ENCODE measurements around the gene ATXN1L. TPM values are rescaled to one million over a fixed set of nuclear protein-coding genes. Genes with fewer than 3 reads are reported as not detected.
"Not testable (repeated sequence)": the region's sequence is repeated elsewhere in the genome, so short reads cannot be mapped to it uniquely, and the experiment has no call there.

The ATXN1L gene
- total RNA-seq, 4 donors from 2014 or later, result 8.9 to 23.8 (median 15.6) TPM

- TF ChIP-seq POLR2A (IDR thresholded peaks at IDR 0.05) (no peak), CTCF (IDR thresholded peaks at IDR 0.05) (no peak)
- Histone ChIP-seq H3K27me3 (no peaks in the 10 kb centered on the region), H3K4me1 (peaks cover 0 to 76% (median 32%) of the 10 kb centered on the region in 3 donors)
Measured at GRCh38 chr16:71904239-71904638, 58.5 kb downstream of the ATXN1L start.

GRCh38 chr16:71905765-71906164 lies 60.0 kb downstream of the ATXN1L start:
- DNase-seq; H3K9me3 ChIP-seq; intact Hi-C loops (cut with DNase I); H3K4me3 ChIP-seq; H3K27ac ChIP-seq; H3K27me3 ChIP-seq: not testable (repeated sequence)
- WGBS, 2 donors, result 66 to 81% methylated on average over 6 of the region's 6 CpGs
- H3K36me3 ChIP-seq, result peaks cover 0 to 18% (median 0%) of the 10 kb centered on the region in 3 donors
- peaks cover 0 to 77% (median 31%) of the 10 kb centered on the region in 3 donors for H3K4me1 ChIP-seq

More at GRCh38 chr16:71904239-71904638, 58.5 kb downstream of the ATXN1L start:
- no peak for DNase-seq
- Histone ChIP-seq H3K9me3 (no peaks in the 10 kb centered on the region), H3K4me3 (no peak overlapping the region), H3K36me3 (peaks cover 0 to 15% (median 0%) of the 10 kb centered on the region in 3 donors), H3K27ac (no peak overlapping the region)
- WGBS, 2 donors, result 84 to 95% methylated on average over 7 to 9 of the region's 9 CpGs
- intact Hi-C loops (cut with DNase I), result no loop called here

Other genes starting within 250 kb of the ATXN1L start
- 10 to 100 TPM in 2 of 4 donors, 1 to 10 TPM in 2; 6.5 to 11.8 (median 9.8) TPM for gene MARVELD3, start 219.8 kb upstream of the ATXN1L start, total RNA-seq
- gene PHLPP2, start 121.3 kb upstream of the ATXN1L start, total RNA-seq, result 1 to 10 TPM in 3 of 4 donors, under 1 TPM in 1; 0.49 to 5.7 (median 1.7) TPM
- 10 to 100 TPM; 51.7 to 90.1 (median 68.6) TPM for gene AP1G1, start 37.1 kb upstream of the ATXN1L start, total RNA-seq
- gene ZNF821, start 38.2 kb downstream of the ATXN1L start, total RNA-seq, result 1 to 10 TPM; 2.5 to 8.2 (median 4.0) TPM
- gene IST1, start 49.6 kb downstream of the ATXN1L start, total RNA-seq, result 100 to 1,000 TPM; 115 to 172 (median 153) TPM
- gene PKD1L3, start 154.4 kb downstream of the ATXN1L start, total RNA-seq, result under 1 TPM in 3 of 4 donors, not detected in 1; 0.09 to 0.29 (median 0.19) TPM
- 1 to 10 TPM; 4.3 to 9.0 (median 7.9) TPM for gene DHODH, start 162.8 kb downstream of the ATXN1L start, total RNA-seq
- gene HP, start 208.5 kb downstream of the ATXN1L start, total RNA-seq, result 1 to 10 TPM in 2 of 4 donors, not detected in 2; 1.0 to 2.9 TPM
- not detected for gene HPR, start 217.2 kb downstream of the ATXN1L start, total RNA-seq
- 10 to 100 TPM in 1 of 4 donors, 1 to 10 TPM in 3; 5.0 to 11.0 (median 8.5) TPM for gene TXNL4B, start 247.6 kb downstream of the ATXN1L start, total RNA-seq
- gene DHX38, start 247.9 kb downstream of the ATXN1L start, total RNA-seq, result 10 to 100 TPM; 27.6 to 54.4 (median 43.4) TPM